H9 (cell line): ENCODE measurements around the gene BSN. TPM values are rescaled to one million over a fixed set of nuclear protein-coding genes. Genes with fewer than 3 reads are reported as not detected.
"Not testable (repeated sequence)": the region's sequence is repeated elsewhere in the genome, so short reads cannot be mapped to it uniquely, and the experiment has no call there.

Experiments used
- DNase-seq: peaks from one replicate; pipeline ENCODE4 v3.0.0-alpha.2; 2017
- H2AFZ ChIP-seq: one replicate; pipeline ENCODE4 v1.6.1; 2013; ENCODE audit warnings: mild to moderate bottlenecking, low read length, control low read depth, moderate library complexity
- H2AK5ac ChIP-seq: 2 replicates; pipeline ENCODE4 v1.6.1; 2013; ENCODE audit warnings: low read length, control low read depth, mixed read lengths; ENCODE audit not compliant: insufficient read length
- H2BK120ac ChIP-seq: one replicate; pipeline ENCODE4 v1.6.1; 2013; ENCODE audit warnings: low read depth, mild to moderate bottlenecking, low read length, control low read depth, inconsistent platforms; ENCODE audit not compliant: poor library complexity, severe bottlenecking
- H2BK12ac ChIP-seq: 2 replicates; pipeline ENCODE4 v1.6.1; 2013; ENCODE audit warnings: low read length, control low read depth, mixed read lengths, low read depth; ENCODE audit not compliant: insufficient read length
- H2BK15ac ChIP-seq: 2 replicates; pipeline ENCODE4 v1.6.1; 2013; ENCODE audit warnings: low read depth, low read length, control low read depth
- H2BK20ac ChIP-seq: one replicate; pipeline ENCODE4 v1.6.1; 2013; ENCODE audit warnings: low read depth, mild to moderate bottlenecking, low read length, control low read depth, inconsistent platforms; ENCODE audit not compliant: poor library complexity, severe bottlenecking
- H2BK5ac ChIP-seq: 2 replicates; pipeline ENCODE4 v1.6.1; 2013; ENCODE audit warnings: low read length, control low read depth, mixed read lengths; ENCODE audit not compliant: insufficient read length
- H3K14ac ChIP-seq: 2 replicates; pipeline ENCODE4 v1.6.1; 2013; ENCODE audit warnings: low read length, control low read depth; ENCODE audit not compliant: insufficient read depth
- H3K18ac ChIP-seq: 2 replicates; pipeline ENCODE4 v1.6.1; 2013; ENCODE audit warnings: low read depth, mild to moderate bottlenecking, mixed read lengths, low read length, control low read depth; ENCODE audit not compliant: insufficient read length
- H3K23ac ChIP-seq: 2 replicates; pipeline ENCODE4 v1.6.1; 2013; ENCODE audit warnings: low read length, control low read depth, mixed read lengths, low read depth; ENCODE audit not compliant: insufficient read length
- H3K23me2 ChIP-seq: 2 replicates; pipeline ENCODE4 v1.6.1; 2013; ENCODE audit warnings: low read depth, mild to moderate bottlenecking, mixed read lengths, low read length, control low read depth; ENCODE audit not compliant: insufficient read length, poor library complexity, severe bottlenecking
- H3K27ac ChIP-seq: 2 replicates; pipeline ENCODE4 v1.5.1; 2013; ENCODE audit warnings: low read length, control low read depth, mixed read lengths, low read depth; ENCODE audit not compliant: insufficient read length
- H3K27me3 ChIP-seq: 2 replicates; pipeline ENCODE4 v1.6.1; 2013; ENCODE audit warnings: low read length, control low read depth, inconsistent platforms; ENCODE audit not compliant: insufficient read depth
- H3K4ac ChIP-seq: 2 replicates; pipeline ENCODE4 v1.6.1; 2013; ENCODE audit warnings: low read depth, mild to moderate bottlenecking, control low read depth, inconsistent platforms, low read length, moderate library complexity
- H3K4me1 ChIP-seq: 2 replicates; pipeline ENCODE4 v1.6.1; 2013; ENCODE audit warnings: low read length, control low read depth, inconsistent platforms; ENCODE audit not compliant: insufficient read depth
- H3K4me2 ChIP-seq: 2 replicates; pipeline ENCODE4 v1.6.1; 2013; ENCODE audit warnings: low read length, control low read depth, mixed read lengths; ENCODE audit not compliant: insufficient read length, insufficient read depth
- H3K56ac ChIP-seq: 2 replicates; pipeline ENCODE4 v1.6.1; 2013; ENCODE audit warnings: low read depth, mild to moderate bottlenecking, mixed read lengths, low read length, control low read depth; ENCODE audit not compliant: insufficient read length
- H3K79me1 ChIP-seq: 2 replicates; pipeline ENCODE4 v1.6.1; 2013; ENCODE audit warnings: low read depth, mild to moderate bottlenecking, moderate library complexity, low read length, control low read depth, inconsistent platforms; ENCODE audit not compliant: insufficient read depth, poor library complexity, severe bottlenecking
- H3K79me2 ChIP-seq: 2 replicates; pipeline ENCODE4 v1.6.1; 2013; ENCODE audit warnings: low read length, control low read depth, inconsistent platforms; ENCODE audit not compliant: insufficient read depth
- H3K9ac ChIP-seq: 2 replicates; pipeline ENCODE4 v1.6.1; 2013; ENCODE audit warnings: low read length, control low read depth, mixed read lengths; ENCODE audit not compliant: insufficient read length; ENCODE audit errors: extremely low read depth
- H3K9me3 ChIP-seq: one replicate; pipeline ENCODE4 v1.6.1; 2013; ENCODE audit warnings: low read depth, low read length, inconsistent platforms; ENCODE audit not compliant: control insufficient read depth
- H3T11ph ChIP-seq: one replicate; pipeline ENCODE4 v1.6.1; 2013; ENCODE audit warnings: mild to moderate bottlenecking, low read length, control low read depth, inconsistent platforms
- H4K20me1 ChIP-seq: one replicate; pipeline ENCODE4 v1.6.1; 2013; ENCODE audit not compliant: control insufficient read depth, insufficient read length, insufficient read depth
- H4K5ac ChIP-seq: 2 replicates; pipeline ENCODE4 v1.6.1; 2013; ENCODE audit warnings: low read depth, mild to moderate bottlenecking, mixed read lengths, low read length, control low read depth; ENCODE audit not compliant: insufficient read length
- H4K8ac ChIP-seq: replicated peaks from 2 replicates; pipeline ENCODE4 v1.6.1; 2013; ENCODE audit warnings: low read length, control low read depth, mixed read lengths, low read depth; ENCODE audit not compliant: insufficient read length
- H4K91ac ChIP-seq: 2 replicates; pipeline ENCODE4 v1.6.1; 2013; ENCODE audit warnings: low read depth, mild to moderate bottlenecking, moderate library complexity, mixed read lengths, low read length, control low read depth; ENCODE audit not compliant: insufficient read length
- H3K27ac Mint-ChIP-seq, 3 experiments: 2 replicates in 2 of 3; 3 replicates in 1 of 3; pipeline ENCODE4 v1.8.0; 2020 to 2021; ENCODE audit warnings: mixed read lengths in 3 of 3, mild to moderate bottlenecking in 1 of 3, moderate library complexity in 1 of 3
- H3K27me3 Mint-ChIP-seq: 2 replicates; pipeline ENCODE4 v1.8.0; 2021; ENCODE audit warnings: low read depth, mild to moderate bottlenecking, moderate library complexity, mixed read lengths
- H3K36me3 Mint-ChIP-seq, 3 experiments: 2 replicates in 2 of 3; 3 replicates in 1 of 3; pipeline ENCODE4 v1.8.0; 2020 to 2021; ENCODE audit warnings: low read depth in 3 of 3, mixed read lengths in 3 of 3; ENCODE audit not compliant: insufficient read depth in 1 of 3
- H3K4me1 Mint-ChIP-seq, 2 experiments: 2 replicates each; pipeline ENCODE4 v1.8.0; 2020; ENCODE audit warnings: mixed read lengths in 2 of 2
- H3K4me3 Mint-ChIP-seq, 2 experiments: 2 replicates in 1 of 2; 3 replicates in 1 of 2; pipeline ENCODE4 v1.8.0; 2020 to 2021; ENCODE audit warnings: mild to moderate bottlenecking in 2 of 2, mixed read lengths in 2 of 2, moderate library complexity in 1 of 2
- H3K9me3 Mint-ChIP-seq, 2 experiments: 2 replicates in 1 of 2; 3 replicates in 1 of 2; pipeline ENCODE4 v1.8.0; 2020; ENCODE audit warnings: mild to moderate bottlenecking in 2 of 2, mixed read lengths in 2 of 2, moderate library complexity in 1 of 2
- WGBS: extraction: QIAGEN DNeasy Blood & Tissue Kit; methylation state at CpG from one replicate; pipeline ENCODE4 v1.1.7; 2013; ENCODE audit warnings: missing lambda C conversion rate, low lambda C conversion rate, mixed read lengths; ENCODE audit not compliant: insufficient read length; ENCODE audit errors: extremely low coverage; 5-methylcytosine and 5-hydroxymethylcytosine counted together
- total RNA-seq: library from RNA; stranded (reverse); gene quantifications from 2 replicates; pipeline ENCODE4 v1.2.1, GENCODE V29; 2021
- TF ChIP-seq, protein P1 (sequence below): fragments of 200-600 bp; sonication (generic); conservative IDR thresholded peaks from 3 replicates; pipeline ENCODE4 v1.8.0; 2021; ENCODE audit warnings: antibody characterized with exemption, mild to moderate bottlenecking

The BSN gene
- total RNA-seq, 1 experiment from 2014 or later = 2.4 TPM

DNA sequence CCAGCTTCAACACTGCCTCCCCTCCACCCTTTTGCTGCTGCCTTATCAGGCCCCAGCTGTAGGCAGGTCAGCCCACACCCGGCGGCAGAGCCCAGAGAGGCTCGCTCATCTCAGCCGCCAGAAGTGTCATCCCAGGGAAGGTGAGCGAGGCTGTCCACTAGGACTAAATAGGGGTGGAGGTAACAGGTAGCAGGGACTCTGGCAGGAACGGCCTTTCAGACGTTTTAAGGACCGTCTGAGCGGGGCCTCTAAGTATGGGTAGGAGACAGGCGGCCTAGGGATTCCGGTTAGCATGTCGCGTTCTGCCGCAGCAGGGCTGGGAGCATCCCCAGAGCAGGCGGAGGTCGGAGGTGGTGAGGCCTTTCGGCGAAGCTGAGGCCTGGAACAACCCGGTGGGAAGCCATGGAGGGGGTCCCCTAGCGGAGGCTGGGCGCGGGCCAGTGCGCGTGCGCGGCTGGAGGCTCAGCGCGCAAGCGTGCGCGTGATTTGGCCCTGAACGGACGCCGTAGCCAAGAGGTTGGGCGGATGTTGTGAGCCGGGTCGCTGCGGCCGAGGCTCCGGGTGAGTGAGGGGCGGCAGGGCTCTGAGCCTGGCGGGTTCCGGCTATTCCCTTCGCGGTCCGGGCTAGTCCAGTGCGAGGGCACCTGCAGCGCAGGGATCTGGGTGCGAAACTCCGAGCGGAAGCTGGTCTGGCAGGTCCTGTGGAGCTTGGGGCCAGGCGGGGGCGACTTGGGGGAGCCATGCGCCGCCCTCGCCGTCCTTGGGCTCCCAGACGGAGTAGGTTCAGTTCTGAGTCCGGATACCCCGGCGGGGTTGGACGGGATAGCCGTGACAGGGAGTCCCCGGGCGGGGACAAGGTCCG is 135.0 kb downstream of the BSN start, which contains the start of the genes MST1 and RNF123:
Gene MST1, minus strand, starts transcription at position 429 of the 862 bp plus-strand sequence. CDS start 783 bp downstream, outside the sequence.
Gene RNF123, plus strand, starts transcription at position 512 of the 862 bp plus-strand sequence. CDS start 1,609 bp downstream, outside the sequence.
- no peak within 1 kb of the TSS for H3K18ac ChIP-seq
- TF ChIP-seq, protein P1, sequence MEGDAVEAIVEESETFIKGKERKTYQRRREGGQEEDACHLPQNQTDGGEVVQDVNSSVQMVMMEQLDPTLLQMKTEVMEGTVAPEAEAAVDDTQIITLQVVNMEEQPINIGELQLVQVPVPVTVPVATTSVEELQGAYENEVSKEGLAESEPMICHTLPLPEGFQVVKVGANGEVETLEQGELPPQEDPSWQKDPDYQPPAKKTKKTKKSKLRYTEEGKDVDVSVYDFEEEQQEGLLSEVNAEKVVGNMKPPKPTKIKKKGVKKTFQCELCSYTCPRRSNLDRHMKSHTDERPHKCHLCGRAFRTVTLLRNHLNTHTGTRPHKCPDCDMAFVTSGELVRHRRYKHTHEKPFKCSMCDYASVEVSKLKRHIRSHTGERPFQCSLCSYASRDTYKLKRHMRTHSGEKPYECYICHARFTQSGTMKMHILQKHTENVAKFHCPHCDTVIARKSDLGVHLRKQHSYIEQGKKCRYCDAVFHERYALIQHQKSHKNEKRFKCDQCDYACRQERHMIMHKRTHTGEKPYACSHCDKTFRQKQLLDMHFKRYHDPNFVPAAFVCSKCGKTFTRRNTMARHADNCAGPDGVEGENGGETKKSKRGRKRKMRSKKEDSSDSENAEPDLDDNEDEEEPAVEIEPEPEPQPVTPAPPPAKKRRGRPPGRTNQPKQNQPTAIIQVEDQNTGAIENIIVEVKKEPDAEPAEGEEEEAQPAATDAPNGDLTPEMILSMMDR = peak; percentile 41; the same call in 2 of the 3 replicates
- H4K91ac ChIP-seq = no peak within 1 kb of the TSS
- H2BK15ac ChIP-seq = no peak within 1 kb of the TSS
- H3K4me1 Mint-ChIP-seq = peaks cover 20 to 30% of the 10 kb centered on the region in 2 experiments
- H3K23me2 ChIP-seq = peaks cover 3% of the 10 kb centered on the region
- no peak within 1 kb of the TSS for H2BK120ac ChIP-seq
- WGBS = no CpG with 5 or more reads among the region's 66 CpGs
- peak within 1 kb of the TSS; percentile 90 to 99 for H3K4me3 Mint-ChIP-seq
- no peaks in the 10 kb centered on the region for H3K27me3 ChIP-seq
- no peak within 1 kb of the TSS for H3K4ac ChIP-seq
- no peaks in the 10 kb centered on the region for H3K4me1 ChIP-seq
- peaks cover 2 to 13% (median 10%) of the 10 kb centered on the region in 3 experiments; a peak in 6 of 7 replicates for H3K36me3 Mint-ChIP-seq
- H3K79me1 ChIP-seq = no peaks in the 10 kb centered on the region
- no peaks in the 10 kb centered on the region for H4K20me1 ChIP-seq
- no peak within 1 kb of the TSS for H3K27ac ChIP-seq
- H4K5ac ChIP-seq = no peak within 1 kb of the TSS
- H3T11ph ChIP-seq = no peak within 1 kb of the TSS
- peak within 1 kb of the TSS; percentile 74 for H3K4me2 ChIP-seq
- H2AK5ac ChIP-seq = no peak within 1 kb of the TSS
- no peak within 1 kb of the TSS for H2BK5ac ChIP-seq
- H2BK12ac ChIP-seq = no peak within 1 kb of the TSS
- H3K14ac ChIP-seq = peak within 1 kb of the TSS; percentile 65; the same call in 1 of the 2 replicates
- peak within 1 kb of the TSS; percentile 93 to 99 (median 95) for H3K27ac Mint-ChIP-seq
- H3K27me3 Mint-ChIP-seq = peaks cover 5% of the 10 kb centered on the region; the same call in 1 of the 2 replicates
- H3K79me2 ChIP-seq = no peaks in the 10 kb centered on the region
- H3K9me3 Mint-ChIP-seq = no peaks in the 10 kb centered on the region
- no peak within 1 kb of the TSS for H2AFZ ChIP-seq
- DNase-seq = peak; percentile 94
- H2BK20ac ChIP-seq = no peak within 1 kb of the TSS
- no peak within 1 kb of the TSS for H3K23ac ChIP-seq
- no peak within 1 kb of the TSS for H3K56ac ChIP-seq
- H4K8ac ChIP-seq = no peak within 1 kb of the TSS
- H3K9ac ChIP-seq = peak within 1 kb of the TSS; percentile 42
- H3K9me3 ChIP-seq = no peaks in the 10 kb centered on the region

DNA sequence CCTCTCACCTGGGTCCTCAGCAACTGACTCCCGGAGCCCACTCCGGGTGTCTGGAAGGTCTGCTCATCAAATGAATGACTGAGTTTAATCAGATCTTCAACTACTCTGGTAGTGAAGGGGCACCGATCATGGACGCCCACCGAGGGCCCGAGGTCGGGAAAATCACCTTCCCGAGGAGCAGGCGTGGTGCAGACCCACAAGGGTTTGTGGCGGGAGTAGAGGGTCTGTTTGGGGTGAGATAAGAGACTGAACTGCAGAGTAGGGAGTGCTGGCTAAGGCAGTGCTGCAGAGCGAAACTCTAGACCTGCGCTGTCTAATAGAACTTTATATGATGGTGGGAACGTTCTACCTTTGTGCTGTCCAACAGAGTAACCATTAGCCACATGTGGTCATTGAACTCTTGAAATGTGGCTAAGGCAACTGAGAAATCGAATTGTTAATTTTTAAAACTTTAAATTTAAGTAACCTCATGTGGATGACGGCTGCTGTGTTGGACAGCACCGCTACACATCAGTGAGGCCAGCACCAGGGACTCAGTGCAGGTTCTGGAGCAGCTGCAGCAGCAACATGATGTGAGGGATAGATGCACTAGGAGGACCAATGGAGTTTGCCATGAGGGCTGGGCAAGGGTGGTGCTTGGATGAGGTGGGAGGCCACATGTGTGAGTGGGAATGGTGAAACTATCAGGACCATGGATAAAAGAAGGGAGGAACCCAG is 135.8 kb downstream of the BSN start:
- H4K91ac ChIP-seq, H3K56ac ChIP-seq: not testable (repeated sequence)

More for the DNA sequence above, 135.8 kb downstream of the BSN start:
- not testable (repeated sequence) for H4K5ac ChIP-seq, H4K8ac ChIP-seq, H2BK12ac ChIP-seq, H2BK20ac ChIP-seq, H3K27ac ChIP-seq, H2AFZ ChIP-seq, H3K79me1 ChIP-seq, H3K27me3 Mint-ChIP-seq, H3K4ac ChIP-seq, H3K9me3 Mint-ChIP-seq, H2AK5ac ChIP-seq, H3K18ac ChIP-seq, H3T11ph ChIP-seq, H3K4me1 ChIP-seq, H3K36me3 Mint-ChIP-seq, H3K14ac ChIP-seq, H3K23ac ChIP-seq, H3K23me2 ChIP-seq, DNase-seq, H2BK15ac ChIP-seq, H4K20me1 ChIP-seq, H3K9me3 ChIP-seq, H3K27me3 ChIP-seq, H2BK5ac ChIP-seq, H2BK120ac ChIP-seq, H3K79me2 ChIP-seq
- Histone ChIP-seq H3K9ac (peak overlapping the region; percentile 42), H3K4me2 (peak overlapping the region; percentile 74)
- peaks cover 20 to 30% of the 10 kb centered on the region in 2 experiments for H3K4me1 Mint-ChIP-seq
- peak overlapping the region in 2 of 3 experiments; percentile 81 to 96; a peak in 5 of 7 replicates for H3K27ac Mint-ChIP-seq
- no CpG with 5 or more reads among the region's 16 CpGs for WGBS
- H3K4me3 Mint-ChIP-seq = peak overlapping the region; percentile 90 to 99
